SK-N-SH (cell line): ENCODE results near the gene TMEM143. TPM values are rescaled to one million over a fixed set of nuclear protein-coding genes. Genes with fewer than 3 reads are reported as not detected.
"Not testable (repeated sequence)": the region's sequence is repeated elsewhere in the genome, so short reads cannot be mapped to it uniquely, and the experiment has no call there.

Experiments used
- CTCF ChIA-PET: fragments of 300-600, 350-600 bp; formaldehyde crosslinking; extraction: SDS; loops from one replicate; lab custom pipeline; 2021; lab: Yijun Ruan, JAX
- POLR2A ChIA-PET: fragments of 350-600 bp; sonication (Branson Sonifier 250); formaldehyde crosslinking; extraction: SDS; loops from one replicate; lab custom pipeline; 2020; ENCODE audit warnings: antibody characterized with exemption, inconsistent platforms; lab: Yijun Ruan, JAX
- DNase-seq: peaks from one replicate; pipeline ENCODE4 v3.0.0; 2012
- H2AFZ ChIP-seq: fragments of 200-600 bp; sonication (generic); 2 replicates; pipeline ENCODE4 v1.8.1; 2016; ENCODE audit warnings: antibody characterized with exemption, mild to moderate bottlenecking, low read depth
- H3F3A ChIP-seq: fragments of 200-600 bp; sonication (generic); replicated peaks from 2 replicates; pipeline ENCODE3; 2016; ENCODE audit warnings: antibody characterized with exemption, mild to moderate bottlenecking; ENCODE audit not compliant: insufficient read depth
- H3K27ac ChIP-seq, 2 experiments: fragments of 200-500 bp in 1 of 2; fragments of 200-600 bp in 1 of 2; sonication (Bioruptor generic) in 1 of 2; sonication (generic), shearing (Covaris generic) in 1 of 2; 2 replicates each; pipeline versions ENCODE4 v1.5.1 to v1.6.1; 2014 to 2016; ENCODE audit warnings: low read depth in 2 of 2, inconsistent platforms in 1 of 2, low read length in 1 of 2, mild to moderate bottlenecking in 1 of 2, mixed read lengths in 1 of 2
- H3K27me3 ChIP-seq: fragments of 200-600 bp; sonication (generic), shearing (Covaris generic); 2 replicates; pipeline ENCODE4 v1.6.1; 2016; ENCODE audit warnings: mixed run types; ENCODE audit not compliant: insufficient read depth
- H3K36me3 ChIP-seq, 2 experiments: fragments of 200-500 bp in 1 of 2; fragments of 200-600 bp in 1 of 2; sonication (Bioruptor generic) in 1 of 2; sonication (generic) in 1 of 2; replicated peaks in 1 of 2; 2 replicates each; pipeline versions ENCODE3 to v1.5.1; 2014 to 2016; ENCODE audit warnings: low read length in 1 of 2, mild to moderate bottlenecking in 1 of 2; ENCODE audit not compliant: insufficient read depth in 2 of 2, control insufficient read depth in 1 of 2
- H3K4me1 ChIP-seq, 2 experiments: fragments of 200-500 bp in 1 of 2; fragments of 200-600 bp in 1 of 2; sonication (Bioruptor generic) in 1 of 2; sonication (generic), shearing (Covaris generic) in 1 of 2; 2 replicates each; pipeline versions ENCODE4 v1.5.1 to v1.6.1; 2014 to 2016; ENCODE audit warnings: low read depth in 1 of 2, low read length in 1 of 2, mixed run types in 1 of 2; ENCODE audit not compliant: insufficient read depth in 2 of 2, control insufficient read depth in 1 of 2
- H3K4me2 ChIP-seq: fragments of 200-600 bp; sonication (generic), shearing (Covaris generic); 2 replicates; pipeline ENCODE4 v1.6.1; 2017; ENCODE audit warnings: mixed run types
- H3K4me3 ChIP-seq, 2 experiments: fragments of 200-500 bp in 1 of 2; fragments of 200-600 bp in 1 of 2; sonication (Bioruptor generic) in 1 of 2; sonication (generic), shearing (Covaris generic) in 1 of 2; 2 replicates each; pipeline versions ENCODE4 v1.5.1 to v1.8.1; 2014 to 2016; ENCODE audit warnings: low read depth in 2 of 2, inconsistent platforms in 1 of 2, low read length in 1 of 2, mild to moderate bottlenecking in 1 of 2, mixed read lengths in 1 of 2, moderate library complexity in 1 of 2
- H3K79me2 ChIP-seq: fragments of 200-600 bp; sonication (generic); 2 replicates; pipeline ENCODE4 v1.8.1; 2017; ENCODE audit warnings: mild to moderate bottlenecking; ENCODE audit not compliant: insufficient read depth
- H3K9ac ChIP-seq: fragments of 200-600 bp; sonication (generic); 2 replicates; pipeline ENCODE4 v1.6.1; 2017; ENCODE audit warnings: mixed run types
- H3K9me2 ChIP-seq: fragments of 200-600 bp; sonication (generic); 2 replicates; pipeline ENCODE4 v1.6.1; 2017; ENCODE audit warnings: mixed run types
- H3K9me3 ChIP-seq: fragments of 200-600 bp; sonication (generic); 2 replicates; pipeline ENCODE4 v1.6.1; 2017; ENCODE audit warnings: mixed run types, mild to moderate bottlenecking, moderate library complexity
- H4K20me1 ChIP-seq: fragments of 200-600 bp; sonication (generic); 2 replicates; pipeline ENCODE4 v1.6.1; 2017; ENCODE audit warnings: mild to moderate bottlenecking, mixed run types; ENCODE audit not compliant: insufficient read depth
- ELF1 ChIP-seq: IDR thresholded peaks from 2 replicates; pipeline ENCODE4 v1.4.0; 2012
- EP300 ChIP-seq, 2 experiments: IDR thresholded peaks; 2 replicates each; pipeline versions ENCODE4 v1.4.0 to v1.6.1; 2012; ENCODE audit warnings: borderline replicate concordance in 1 of 2, low read depth in 1 of 2, low read length in 1 of 2
- FOXM1 ChIP-seq: IDR thresholded peaks from 2 replicates; pipeline ENCODE4 v1.4.0; 2012; ENCODE audit warnings: low read depth, mild to moderate bottlenecking
- GABPA ChIP-seq: IDR thresholded peaks from 2 replicates; pipeline ENCODE4 v1.4.0; 2012; ENCODE audit warnings: low read depth, mild to moderate bottlenecking
- GATA2 ChIP-seq: sonication (generic); formaldehyde crosslinking; IDR thresholded peaks from 2 replicates; pipeline ENCODE4 v1.5.0; 2020; ENCODE audit warnings: mild to moderate bottlenecking, missing genetic modification reagents
- MEF2A ChIP-seq: IDR thresholded peaks from 2 replicates; pipeline ENCODE4 v1.4.0; 2012; ENCODE audit warnings: low read depth, borderline replicate concordance
- POLR2AphosphoS5 ChIP-seq: IDR thresholded peaks from 2 replicates; pipeline ENCODE4 v1.6.1; 2012; ENCODE audit warnings: low read depth, low read length
- RFX5 ChIP-seq: IDR thresholded peaks from 2 replicates; pipeline ENCODE4 v1.6.1; 2012; ENCODE audit warnings: mild to moderate bottlenecking, improper control_type of control experiment, low read length
- SIN3A ChIP-seq: IDR thresholded peaks from 2 replicates; pipeline ENCODE4 v1.6.1; 2012; ENCODE audit warnings: low read depth, mild to moderate bottlenecking, low read length, moderate library complexity, borderline replicate concordance
- TAF1 ChIP-seq: IDR thresholded peaks from 2 replicates; pipeline ENCODE4 v1.6.1; 2012; ENCODE audit warnings: low read depth, mild to moderate bottlenecking, low read length, moderate library complexity, borderline replicate concordance
- TEAD4 ChIP-seq: IDR thresholded peaks from 2 replicates; pipeline ENCODE4 v1.4.0; 2012; ENCODE audit warnings: mild to moderate bottlenecking, borderline replicate concordance; ENCODE audit not compliant: insufficient read depth
- YY1 ChIP-seq: IDR thresholded peaks from 2 replicates; pipeline ENCODE4 v1.4.0; 2012; ENCODE audit warnings: low read depth, mild to moderate bottlenecking
- WGBS: methylation state at CpG from one replicate; pipeline ENCODE4 v1.1.6; 2017; ENCODE audit warnings: low lambda C conversion rate; 5-methylcytosine and 5-hydroxymethylcytosine counted together
- polyA plus RNA-seq, 3 experiments: library from polyadenylated mRNA; depleted of rRNA; stranded (reverse); fragments of >200 nt; gene quantifications; 2 replicates each; pipeline ENCODE4 v1.2.3, GENCODE V29; 2012
- TF ChIP-seq, protein P1 (sequence below): fragments of 200-600 bp; sonication (generic); IDR thresholded peaks from 2 replicates; pipeline ENCODE4 v1.6.1; 2017; ENCODE audit warnings: antibody characterized with exemption, mild to moderate bottlenecking, moderate library complexity
- TF ChIP-seq, protein P2 (sequence below): fragments of 150-350 bp; IDR thresholded peaks from 2 replicates; pipeline ENCODE4 v1.6.1; 2017; ENCODE audit warnings: antibody characterized with exemption, low read length, low read depth, borderline replicate concordance
- TF ChIP-seq, protein P3 (sequence below): IDR thresholded peaks from 2 replicates; pipeline ENCODE4 v1.6.1; 2012; ENCODE audit warnings: mild to moderate bottlenecking, low read depth, low read length, moderate library complexity

The TMEM143 gene
- polyA plus RNA-seq, 1 of the 3 experiments (the other 2 are of a cell fraction), result 21.9 TPM

DNA sequence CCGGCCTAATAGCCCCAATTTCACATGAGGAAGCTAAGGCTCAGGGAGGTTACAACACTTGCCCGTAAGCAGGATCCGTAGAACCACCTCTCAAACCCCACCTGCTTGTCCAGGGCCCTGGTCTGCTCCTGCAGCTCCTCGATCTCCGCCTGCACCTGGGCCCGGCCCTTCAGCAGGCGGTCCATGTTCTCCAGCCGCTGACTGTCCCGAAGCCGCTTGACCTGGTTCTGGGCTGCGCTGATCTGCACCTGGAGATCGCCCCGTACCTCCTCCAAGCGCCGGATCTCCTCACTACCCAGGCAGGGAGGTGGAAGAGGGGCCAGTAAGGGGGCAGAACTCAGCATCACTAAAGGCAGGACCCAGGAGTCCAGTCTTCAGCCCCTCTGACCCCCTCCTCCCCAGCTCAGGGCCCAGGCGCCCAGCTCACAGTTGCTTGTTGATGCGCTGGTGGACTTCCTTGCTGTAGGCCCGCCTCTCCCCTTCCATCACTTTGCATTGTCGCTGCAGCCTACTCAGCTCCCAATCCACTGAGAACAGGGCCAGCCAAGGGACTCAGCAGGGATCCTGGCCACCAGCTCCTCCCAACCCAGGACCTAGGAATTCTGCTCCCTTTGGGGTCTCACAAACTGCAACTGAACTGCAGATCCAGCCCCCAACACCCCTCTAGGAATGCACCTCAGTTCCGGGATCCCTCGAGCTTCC, 45.3 kb downstream of the TMEM143 start:
- DNase-seq, result no peak
- 96% methylated on average over 14 of the region's 21 CpGs for WGBS
- H3K9me2 ChIP-seq, result no peaks in the 10 kb centered on the region
- no peaks in the 10 kb centered on the region for H4K20me1 ChIP-seq
- H3K27me3 ChIP-seq, result no peaks in the 10 kb centered on the region
- no peak overlapping the region for H3K9ac ChIP-seq
- no peak overlapping the region for H2AFZ ChIP-seq
- H3K27ac ChIP-seq, result no peak overlapping the region
- H3K9me3 ChIP-seq, result no peaks in the 10 kb centered on the region
- peaks cover 9% of the 10 kb centered on the region for H3F3A ChIP-seq
- POLR2A ChIA-PET, result no interaction called here
- H3K4me3 ChIP-seq, result no peak overlapping the region
- TF ChIP-seq YY1 (no peak), TEAD4 (no peak), ELF1 (no peak), MEF2A (no peak), EP300 (IDR thresholded peaks at IDR 0.05; ENCODE audit: borderline replicate concordance in 1 of 2, low read depth in 1 of 2, low read length in 1 of 2) (no peak), SIN3A (no peak), FOXM1 (no peak), POLR2AphosphoS5 (no peak), GATA2 (CRISPR knock-in tag) (no peak), RFX5 (no peak), GABPA (no peak), TAF1 (no peak)
- TF ChIP-seq, protein P1, sequence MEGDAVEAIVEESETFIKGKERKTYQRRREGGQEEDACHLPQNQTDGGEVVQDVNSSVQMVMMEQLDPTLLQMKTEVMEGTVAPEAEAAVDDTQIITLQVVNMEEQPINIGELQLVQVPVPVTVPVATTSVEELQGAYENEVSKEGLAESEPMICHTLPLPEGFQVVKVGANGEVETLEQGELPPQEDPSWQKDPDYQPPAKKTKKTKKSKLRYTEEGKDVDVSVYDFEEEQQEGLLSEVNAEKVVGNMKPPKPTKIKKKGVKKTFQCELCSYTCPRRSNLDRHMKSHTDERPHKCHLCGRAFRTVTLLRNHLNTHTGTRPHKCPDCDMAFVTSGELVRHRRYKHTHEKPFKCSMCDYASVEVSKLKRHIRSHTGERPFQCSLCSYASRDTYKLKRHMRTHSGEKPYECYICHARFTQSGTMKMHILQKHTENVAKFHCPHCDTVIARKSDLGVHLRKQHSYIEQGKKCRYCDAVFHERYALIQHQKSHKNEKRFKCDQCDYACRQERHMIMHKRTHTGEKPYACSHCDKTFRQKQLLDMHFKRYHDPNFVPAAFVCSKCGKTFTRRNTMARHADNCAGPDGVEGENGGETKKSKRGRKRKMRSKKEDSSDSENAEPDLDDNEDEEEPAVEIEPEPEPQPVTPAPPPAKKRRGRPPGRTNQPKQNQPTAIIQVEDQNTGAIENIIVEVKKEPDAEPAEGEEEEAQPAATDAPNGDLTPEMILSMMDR, result no peak
- TF ChIP-seq, protein P2, sequence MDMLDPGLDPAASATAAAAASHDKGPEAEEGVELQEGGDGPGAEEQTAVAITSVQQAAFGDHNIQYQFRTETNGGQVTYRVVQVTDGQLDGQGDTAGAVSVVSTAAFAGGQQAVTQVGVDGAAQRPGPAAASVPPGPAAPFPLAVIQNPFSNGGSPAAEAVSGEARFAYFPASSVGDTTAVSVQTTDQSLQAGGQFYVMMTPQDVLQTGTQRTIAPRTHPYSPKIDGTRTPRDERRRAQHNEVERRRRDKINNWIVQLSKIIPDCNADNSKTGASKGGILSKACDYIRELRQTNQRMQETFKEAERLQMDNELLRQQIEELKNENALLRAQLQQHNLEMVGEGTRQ, result no peak
- TF ChIP-seq, protein P3, sequence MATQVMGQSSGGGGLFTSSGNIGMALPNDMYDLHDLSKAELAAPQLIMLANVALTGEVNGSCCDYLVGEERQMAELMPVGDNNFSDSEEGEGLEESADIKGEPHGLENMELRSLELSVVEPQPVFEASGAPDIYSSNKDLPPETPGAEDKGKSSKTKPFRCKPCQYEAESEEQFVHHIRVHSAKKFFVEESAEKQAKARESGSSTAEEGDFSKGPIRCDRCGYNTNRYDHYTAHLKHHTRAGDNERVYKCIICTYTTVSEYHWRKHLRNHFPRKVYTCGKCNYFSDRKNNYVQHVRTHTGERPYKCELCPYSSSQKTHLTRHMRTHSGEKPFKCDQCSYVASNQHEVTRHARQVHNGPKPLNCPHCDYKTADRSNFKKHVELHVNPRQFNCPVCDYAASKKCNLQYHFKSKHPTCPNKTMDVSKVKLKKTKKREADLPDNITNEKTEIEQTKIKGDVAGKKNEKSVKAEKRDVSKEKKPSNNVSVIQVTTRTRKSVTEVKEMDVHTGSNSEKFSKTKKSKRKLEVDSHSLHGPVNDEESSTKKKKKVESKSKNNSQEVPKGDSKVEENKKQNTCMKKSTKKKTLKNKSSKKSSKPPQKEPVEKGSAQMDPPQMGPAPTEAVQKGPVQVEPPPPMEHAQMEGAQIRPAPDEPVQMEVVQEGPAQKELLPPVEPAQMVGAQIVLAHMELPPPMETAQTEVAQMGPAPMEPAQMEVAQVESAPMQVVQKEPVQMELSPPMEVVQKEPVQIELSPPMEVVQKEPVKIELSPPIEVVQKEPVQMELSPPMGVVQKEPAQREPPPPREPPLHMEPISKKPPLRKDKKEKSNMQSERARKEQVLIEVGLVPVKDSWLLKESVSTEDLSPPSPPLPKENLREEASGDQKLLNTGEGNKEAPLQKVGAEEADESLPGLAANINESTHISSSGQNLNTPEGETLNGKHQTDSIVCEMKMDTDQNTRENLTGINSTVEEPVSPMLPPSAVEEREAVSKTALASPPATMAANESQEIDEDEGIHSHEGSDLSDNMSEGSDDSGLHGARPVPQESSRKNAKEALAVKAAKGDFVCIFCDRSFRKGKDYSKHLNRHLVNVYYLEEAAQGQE, result no peak
- TF ChIP-seq, all 33 proteins: peak for 0
- no peak overlapping the region for H3K4me2 ChIP-seq
- peaks cover 12 to 24% of the 10 kb centered on the region in 2 experiments for H3K4me1 ChIP-seq
- 0 out of 2 replicates have a peak, but pooled peaks cover 6% of the 10 kb centered on the region for H3K79me2 ChIP-seq
- CTCF ChIA-PET, result interaction anchor here (0.8 to 2.9 kb wide), 6 partner anchors 10 to 266 kb away, joined by 3 to 10 read pairs (median 3); partner anchors contain the start of gene KDELR1
- no peaks in the 10 kb centered on the region for H3K36me3 ChIP-seq

DNA sequence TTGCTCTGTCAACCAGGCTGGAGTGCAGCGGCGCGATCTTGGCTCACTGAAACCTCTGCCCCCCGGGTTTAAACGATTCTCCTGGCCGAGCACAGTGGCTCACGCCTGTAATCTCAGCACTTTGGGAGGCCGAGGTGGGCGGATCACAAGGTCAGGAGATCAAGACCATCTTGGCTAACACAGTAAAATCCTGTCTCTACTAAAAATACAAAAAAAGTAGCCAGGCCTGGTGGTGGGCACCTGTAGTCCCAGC, 46.1 kb downstream of the TMEM143 start:
- H3K27me3 ChIP-seq, H3K4me2 ChIP-seq, H3F3A ChIP-seq, H2AFZ ChIP-seq, H3K9me3 ChIP-seq, H3K9me2 ChIP-seq, H3K79me2 ChIP-seq, DNase-seq, H3K36me3 ChIP-seq, H3K9ac ChIP-seq, POLR2A ChIA-PET, H3K27ac ChIP-seq, H4K20me1 ChIP-seq, H3K4me3 ChIP-seq: not testable (repeated sequence)
- WGBS, result 92% methylated on average over 9 of the region's 9 CpGs
- peaks cover 9 to 16% of the 10 kb centered on the region in 2 experiments for H3K4me1 ChIP-seq
- CTCF ChIA-PET, result interaction anchor here (1.2 to 2.9 kb wide), 3 partner anchors 9 to 74 kb away, joined by 3 to 10 read pairs (median 3); partner anchors contain the start of gene KDELR1
